Stimulated activated CD8-positive, alpha-beta memory T cell treated with anti-CD3 and anti-CD28 coated beads, Interleukin-2, amount 100 ng/mL, for 48 hours (primary cell): ENCODE data around the gene LEMD2.
A peak's percentile ranks its signal among the peaks of the same experiment; 100 is the strongest.
"Not testable (repeated sequence)": the region's sequence is repeated elsewhere in the genome, so short reads cannot be mapped to it uniquely, and the experiment has no call there.

Experiments
- DNase-seq, 2 donors: peaks; one replicate each; pipeline ENCODE4 v3.0.0-alpha.2; 2020; ENCODE audit warnings: low read depth in 2 of 2

The LEMD2 gene

DNA sequence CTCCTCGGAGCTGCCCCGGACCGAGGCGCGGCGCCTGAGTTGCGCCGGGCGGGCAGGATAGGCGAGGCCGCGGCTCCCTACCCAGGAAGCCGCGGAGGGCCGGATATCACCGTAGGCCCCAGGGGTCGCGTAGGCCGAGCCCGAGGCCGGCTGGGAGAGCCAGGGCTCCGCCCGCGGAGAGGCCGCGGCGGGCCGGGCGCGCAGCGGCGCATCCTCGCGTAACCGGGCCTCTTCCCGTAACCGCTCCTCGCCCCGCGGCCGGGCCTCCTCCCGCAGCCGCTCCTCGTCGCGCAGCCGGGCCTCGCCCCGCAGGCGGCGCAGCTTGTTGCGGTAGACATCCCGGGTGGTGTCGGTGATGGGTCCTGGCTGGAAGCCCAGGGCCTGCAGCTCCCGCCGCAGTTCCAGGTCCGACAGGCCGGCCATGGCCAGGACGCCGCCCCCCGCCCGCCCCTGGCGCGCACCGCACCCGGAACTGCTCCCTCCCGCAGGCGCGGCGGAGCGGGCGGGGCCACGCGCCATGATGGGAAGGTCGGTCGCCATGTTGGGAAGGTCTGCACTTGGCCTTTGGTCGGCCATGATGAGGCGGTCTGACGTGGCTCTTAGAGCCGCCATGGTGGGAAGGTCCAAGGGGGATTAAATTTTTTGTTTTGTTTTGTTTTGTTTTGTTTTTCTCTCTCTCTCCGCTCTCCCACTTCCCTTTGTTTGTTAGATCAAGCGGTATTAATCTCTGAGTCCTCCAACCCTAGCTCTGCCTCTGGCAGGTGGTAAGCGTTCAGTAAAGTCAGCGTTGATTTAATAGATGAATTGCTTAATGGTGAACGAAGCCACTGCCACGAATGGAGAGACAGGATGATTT is at the start of gene LEMD2:
LEMD2 (minus strand) TSS at position 437 of the 856 bp plus-strand sequence; CDS start at position 423, 14 bp downstream.
- DNase-seq: peak; percentile 84 to 93

DNA sequence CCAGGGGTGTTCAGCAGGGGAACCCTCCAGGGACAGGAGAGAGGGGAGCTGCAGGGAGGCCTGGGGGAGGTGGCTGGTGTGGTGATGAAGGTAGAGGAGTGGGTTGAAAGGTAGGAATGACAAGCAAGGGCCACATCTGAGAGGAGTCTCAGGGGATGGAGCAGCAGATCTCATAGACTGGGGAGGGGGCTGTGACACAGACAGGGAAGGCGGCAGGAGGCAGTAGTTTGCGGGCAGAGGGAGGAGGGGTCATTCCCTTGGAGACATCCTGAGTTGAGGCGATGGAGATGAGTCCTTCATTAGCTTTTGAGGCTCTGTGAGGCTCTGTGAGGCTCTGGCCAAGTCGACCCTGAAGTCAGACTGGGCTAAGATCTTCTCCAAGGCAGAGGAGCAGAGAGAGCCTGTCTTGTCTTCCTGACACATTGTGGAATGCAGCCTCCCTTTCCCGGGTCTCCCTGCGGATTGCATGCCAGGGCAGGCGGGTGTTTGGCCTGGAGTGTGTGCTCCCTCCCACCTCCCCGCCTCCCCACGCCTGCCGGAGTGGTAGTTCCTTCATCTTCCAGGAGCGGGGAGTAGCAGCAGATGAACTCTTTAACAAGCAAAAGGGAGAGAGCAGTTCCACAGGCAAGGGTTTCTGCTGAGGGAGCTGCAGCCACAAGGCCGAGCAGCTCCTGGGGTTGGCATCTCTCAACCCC is 49.2 kb upstream of the LEMD2 start:
- no peak for DNase-seq

DNA sequence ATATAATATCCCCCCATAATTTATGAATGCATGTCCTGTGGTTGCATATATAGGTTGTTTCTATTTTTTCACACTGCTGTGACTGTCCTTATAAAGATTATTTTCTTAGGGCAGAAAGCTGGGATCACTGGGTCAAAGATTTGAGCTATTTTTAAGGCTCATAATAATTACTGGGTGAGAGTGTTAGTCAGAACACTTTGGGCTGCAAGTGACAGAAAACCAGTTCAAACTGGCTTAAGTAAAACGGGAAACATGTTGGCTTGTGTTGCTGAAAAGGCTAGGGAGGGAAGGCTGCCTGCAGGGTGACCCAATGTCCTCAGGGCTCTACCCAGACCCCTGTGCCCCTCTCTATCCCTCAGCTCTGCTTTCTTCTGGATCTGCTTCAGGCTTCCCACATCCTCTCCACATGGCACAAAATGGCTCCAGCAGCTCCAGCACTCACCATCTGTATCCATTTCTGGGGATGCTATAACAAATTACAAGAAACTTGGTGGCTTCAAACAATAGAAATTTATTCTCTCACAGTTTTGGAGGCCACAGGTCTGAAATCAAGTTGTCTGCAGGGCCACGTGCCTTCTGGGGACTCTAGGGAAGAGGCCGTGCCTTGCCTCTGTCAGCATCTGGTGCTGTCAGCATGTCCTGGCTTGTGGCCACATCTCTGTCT is 48.0 kb upstream of the LEMD2 start:
- no peak for DNase-seq

DNA sequence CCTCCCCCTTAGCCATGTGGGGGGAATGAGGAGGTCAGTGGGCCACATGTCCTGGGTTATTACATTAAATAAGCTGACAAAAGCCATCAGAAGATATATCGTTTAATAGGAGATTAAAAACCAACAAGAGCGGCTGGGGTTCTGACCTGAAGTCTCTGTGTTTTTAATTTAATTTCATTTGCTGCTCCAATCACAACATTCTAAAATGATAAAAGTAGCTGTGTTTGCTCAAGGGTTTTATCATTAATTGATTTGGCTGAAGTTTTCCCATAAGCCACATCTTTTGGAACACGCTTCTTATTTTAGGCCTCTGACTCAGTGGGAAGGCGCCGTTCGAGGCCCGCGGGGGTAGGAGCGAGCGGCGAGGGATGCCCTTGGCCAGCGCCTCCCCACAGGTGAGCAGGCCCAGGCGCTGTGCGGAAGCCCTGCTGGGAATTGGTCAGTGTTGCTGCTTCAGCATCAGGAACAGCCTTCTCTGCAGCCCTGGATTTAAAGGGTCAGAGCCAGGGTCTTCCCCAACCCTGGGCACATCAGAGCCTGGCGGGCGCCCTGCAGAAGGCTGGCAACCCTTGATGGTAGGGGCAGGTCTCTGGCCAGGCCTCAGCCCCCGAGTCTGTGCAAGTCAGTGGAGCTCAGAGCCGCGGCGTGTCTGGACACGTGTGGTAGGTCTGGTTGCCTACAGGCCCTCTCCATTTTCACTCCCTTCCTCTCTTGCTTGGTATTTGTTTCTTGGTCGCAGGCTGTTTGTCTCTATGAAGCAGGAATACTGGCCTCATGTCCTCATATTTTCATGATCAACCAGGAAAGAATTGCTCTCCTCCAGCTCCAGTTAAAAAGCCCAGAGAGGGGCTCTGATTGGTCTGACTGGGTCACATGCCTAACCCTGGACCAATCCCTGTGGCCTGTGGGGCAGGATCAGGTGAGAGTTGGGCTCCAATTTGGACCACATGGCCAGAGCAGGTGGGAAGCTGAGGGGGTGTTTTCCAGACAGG is 45.8 kb upstream of the LEMD2 start:
- no peak for DNase-seq

DNA sequence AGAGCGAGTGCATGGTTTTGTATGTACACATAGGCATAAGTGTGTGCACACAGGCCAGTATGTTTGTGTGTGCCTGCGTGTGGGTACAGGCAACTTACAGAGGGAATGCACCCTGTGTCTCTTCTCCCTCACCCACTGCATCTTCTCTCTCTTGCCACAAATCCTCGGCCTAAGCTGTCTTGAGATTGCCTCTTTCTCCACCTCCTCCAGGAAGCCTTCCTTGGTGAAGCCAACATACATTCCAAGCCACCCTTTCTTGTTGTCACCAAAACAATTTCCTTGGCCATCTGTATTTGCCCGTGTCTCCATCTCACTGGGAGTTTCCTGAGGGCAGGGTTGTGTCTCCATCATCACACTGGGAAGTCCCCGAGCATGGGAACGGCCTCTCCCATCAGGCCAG is 44.7 kb upstream of the LEMD2 start:
- DNase-seq: no peak

DNA sequence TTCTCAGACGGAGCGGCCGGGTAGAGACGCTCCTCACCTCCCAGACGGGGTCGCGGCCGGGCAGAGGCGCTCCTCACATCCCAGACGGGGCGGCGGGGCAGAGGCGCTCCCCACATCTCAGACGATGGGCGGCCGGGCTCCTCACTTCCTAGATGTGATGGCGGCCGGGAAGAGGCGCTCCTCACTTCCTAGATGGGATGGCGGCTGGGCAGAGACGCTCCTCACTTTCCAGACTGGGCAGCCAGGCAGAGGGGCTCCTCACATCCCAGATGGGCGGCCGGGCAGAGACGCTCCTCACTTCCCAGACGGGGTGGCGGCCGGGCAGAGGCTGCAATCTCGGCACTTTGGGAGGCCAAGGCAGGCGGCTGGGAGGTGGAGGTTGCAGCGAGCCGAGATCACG is 43.9 kb upstream of the LEMD2 start:
- not testable (repeated sequence) for DNase-seq

DNA sequence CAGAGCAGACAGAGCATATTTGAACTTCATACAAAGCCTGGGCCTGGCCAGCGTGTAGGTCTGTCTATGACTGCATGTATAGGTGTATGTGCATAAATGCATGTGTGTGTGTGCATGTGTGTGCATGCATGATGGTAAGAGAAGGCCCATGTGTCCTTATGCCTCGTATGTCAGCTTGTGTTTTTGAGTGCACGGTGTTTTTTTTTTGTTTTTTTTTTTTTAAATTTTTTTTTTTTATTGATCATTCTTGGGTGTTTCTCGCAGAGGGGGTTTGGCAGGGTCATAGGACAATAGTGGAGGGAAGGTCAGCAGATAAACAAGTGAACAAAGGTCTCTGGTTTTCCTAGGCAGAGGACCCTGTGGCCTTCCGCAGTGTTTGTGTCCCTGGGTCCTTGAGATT is 42.8 kb upstream of the LEMD2 start:
- DNase-seq: not testable (repeated sequence)

DNA sequence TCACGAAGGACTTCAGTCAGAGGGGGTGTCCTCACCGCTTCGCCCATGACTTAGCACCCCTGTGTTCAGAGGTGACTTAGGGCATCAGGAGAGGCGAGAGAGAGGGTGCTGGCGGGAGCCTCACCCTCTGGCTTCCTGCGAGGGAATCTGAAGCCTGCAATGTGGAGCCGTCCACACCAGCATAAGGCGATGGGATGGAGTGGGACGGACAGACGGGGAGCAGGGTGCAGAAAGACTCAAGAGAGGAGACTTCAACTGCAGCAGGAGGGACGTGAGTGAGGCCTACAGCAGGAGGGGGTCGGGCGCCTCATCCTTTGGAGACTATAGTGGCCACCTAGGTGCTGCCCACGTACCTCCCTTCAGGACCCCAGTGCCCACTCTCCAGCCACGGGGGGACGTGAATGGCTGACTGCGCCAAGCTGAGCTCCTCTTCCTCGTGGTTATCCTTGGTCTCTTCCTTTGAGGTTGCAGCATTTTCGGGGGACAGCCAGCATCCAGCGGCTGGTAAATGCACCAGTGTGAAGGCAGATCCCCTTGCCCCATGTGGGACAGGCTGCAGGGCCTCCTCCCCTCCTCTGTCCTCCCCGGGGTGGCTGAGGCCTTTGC is 41.8 kb upstream of the LEMD2 start:
- no peak for DNase-seq

DNA sequence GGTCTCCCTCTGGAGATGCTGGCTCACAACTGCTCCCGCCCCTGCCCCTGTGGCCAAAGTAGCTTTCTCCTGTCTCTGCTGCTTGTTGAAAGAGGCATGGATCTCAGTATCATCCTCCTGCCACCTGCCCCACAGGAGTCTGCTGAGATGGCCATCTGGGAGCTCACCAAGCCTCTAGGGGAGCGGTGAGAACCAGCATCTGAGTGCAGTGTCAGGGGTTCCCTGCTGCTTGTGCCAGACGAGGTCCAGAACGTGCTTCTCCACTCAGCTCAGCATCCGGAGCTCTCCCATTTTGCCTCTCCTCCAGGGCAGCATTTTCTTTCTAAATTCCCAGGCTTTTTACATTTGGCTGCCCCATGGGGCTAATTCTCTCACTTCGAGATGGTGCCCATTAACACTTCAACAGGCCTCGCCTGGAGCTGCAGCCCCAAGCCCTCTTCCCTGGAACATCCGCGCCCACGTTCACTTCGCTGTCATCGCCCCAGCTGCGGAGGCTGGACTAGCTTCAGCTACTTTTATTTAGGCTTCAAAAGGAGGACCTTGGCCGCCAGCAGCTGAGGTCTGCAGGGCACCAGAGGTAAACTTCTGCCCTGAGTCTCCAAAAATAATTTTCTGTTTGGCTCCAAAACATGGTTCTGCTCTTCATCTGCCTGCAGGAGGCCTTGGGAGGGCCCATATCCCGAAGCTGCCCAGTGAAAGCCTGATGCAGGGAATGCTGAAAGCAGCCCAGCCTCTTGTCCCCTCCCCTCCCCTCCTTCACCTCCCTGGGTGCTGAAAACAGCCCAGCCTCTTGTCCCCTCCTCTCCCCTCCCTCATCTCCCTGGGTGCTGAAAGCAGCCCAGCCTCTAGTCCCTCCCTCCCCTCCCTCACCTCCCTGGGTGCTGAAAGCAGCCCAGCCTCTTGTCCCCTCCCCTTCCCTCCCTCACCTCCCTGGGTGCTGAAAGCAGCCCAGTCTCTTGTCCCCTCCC is 40.1 kb upstream of the LEMD2 start:
- DNase-seq: no peak

DNA sequence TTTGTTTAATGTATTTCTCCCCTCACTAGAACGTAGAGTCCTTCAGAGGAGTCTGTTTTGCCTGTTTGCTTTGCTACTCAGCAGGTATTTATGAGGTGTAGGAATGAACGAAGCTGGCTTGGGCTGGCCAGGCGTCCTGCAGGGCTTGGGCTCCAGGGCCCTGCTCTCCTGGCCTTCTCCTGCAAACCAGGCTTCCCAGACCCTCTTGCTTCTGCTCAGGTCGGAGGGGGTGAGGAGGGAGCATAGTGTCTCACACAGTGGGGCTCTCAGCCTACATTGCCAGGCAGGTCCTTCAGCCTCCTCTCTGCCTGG is 39.5 kb upstream of the LEMD2 start:
- DNase-seq: no peak

DNA sequence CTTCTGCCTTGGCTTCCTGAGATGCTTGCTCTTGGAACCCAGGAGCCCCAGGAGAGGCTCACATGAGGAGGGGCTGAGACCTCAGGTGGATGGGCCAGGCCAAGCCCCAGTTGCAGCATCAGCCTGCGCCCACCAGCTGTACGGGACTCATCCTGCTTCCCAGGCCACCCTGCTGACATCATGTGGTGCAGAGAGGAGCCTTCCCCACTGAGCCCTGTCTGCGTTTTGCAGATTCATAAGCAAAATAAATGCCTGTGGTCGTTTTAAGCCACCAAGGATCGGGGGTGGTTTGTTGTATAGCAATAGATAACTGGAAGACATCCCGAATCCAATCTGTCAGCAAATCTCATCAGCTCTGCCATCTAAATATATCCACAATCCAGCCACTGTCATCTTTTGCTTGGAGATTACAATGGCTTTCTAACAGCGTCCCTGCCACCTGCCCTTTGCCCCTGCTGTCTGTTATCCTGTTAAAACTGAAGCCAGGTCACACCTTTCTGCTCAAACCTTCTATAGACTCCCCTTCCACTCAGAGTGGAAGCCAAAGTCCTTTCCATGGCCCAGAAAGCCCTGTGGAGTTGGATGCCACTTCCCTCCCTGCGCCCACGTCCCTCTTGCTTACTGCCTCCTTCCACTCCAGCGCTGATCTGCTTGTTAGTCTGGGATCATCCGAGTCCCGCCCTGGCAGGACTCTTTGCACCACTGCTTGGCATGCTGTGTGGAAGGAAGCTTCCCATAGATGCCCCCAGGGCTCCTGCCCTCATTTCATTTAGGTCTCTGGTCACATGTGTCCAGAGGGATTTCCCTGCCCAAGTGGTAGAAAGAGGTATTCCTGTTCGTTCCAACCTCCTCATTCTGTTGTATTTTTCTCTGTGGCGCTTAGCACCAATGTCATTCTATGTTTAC is 38.9 kb upstream of the LEMD2 start:
- no peak for DNase-seq

DNA sequence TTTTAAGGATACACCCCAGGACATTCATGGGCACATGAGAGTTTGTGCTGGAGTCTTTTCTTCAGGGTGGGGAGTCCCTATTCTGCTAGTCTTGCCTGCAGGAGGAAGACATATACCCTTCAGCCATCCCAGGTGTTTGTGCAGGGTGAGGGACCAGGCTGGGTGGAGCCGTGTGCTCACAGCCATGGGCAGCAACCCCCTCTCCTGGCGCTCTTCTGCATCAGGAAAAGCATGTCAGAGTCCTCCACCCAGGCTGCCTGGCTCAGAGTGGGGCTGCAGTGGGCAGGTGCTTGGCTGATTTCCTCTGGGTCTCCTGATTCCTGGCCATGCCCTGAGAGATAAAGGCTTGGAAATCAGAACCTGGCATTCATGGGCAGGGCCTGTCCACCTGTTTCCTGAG is 37.6 kb upstream of the LEMD2 start:
- DNase-seq: no peak

DNA sequence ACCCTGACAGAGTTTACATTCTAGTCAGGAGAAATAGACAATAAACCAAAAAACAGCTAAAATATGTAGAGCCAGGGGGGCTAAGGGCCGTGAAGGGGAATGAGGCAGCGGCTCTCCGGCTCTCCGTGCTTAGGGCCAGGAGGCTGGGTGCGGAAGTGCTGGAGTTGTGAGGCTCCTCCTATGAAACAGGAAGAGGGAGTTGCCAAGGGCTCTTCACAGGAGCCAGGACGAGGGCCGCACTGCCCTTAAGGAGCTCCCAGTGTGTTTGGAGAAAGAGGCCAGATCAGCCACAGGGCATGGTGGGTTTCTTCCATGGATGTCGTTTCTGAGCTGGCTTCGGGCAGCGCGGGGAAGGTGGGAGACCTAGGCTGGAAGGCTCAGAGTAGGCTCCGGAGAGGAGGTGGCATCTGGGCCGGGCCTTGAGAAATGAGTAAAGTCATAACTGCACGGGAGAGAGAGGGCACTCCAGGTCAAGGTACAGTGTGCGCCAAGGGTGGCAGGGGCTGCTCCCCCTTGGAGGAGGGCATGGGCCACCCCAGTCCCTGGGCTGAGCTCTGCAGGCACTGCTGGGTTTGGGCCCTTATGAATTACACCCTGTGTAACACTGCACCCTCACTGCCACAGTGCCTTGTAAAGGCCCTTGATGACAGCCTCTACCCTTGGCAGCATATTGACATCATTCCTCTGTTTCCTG is 35.7 kb upstream of the LEMD2 start:
- no peak for DNase-seq

DNA sequence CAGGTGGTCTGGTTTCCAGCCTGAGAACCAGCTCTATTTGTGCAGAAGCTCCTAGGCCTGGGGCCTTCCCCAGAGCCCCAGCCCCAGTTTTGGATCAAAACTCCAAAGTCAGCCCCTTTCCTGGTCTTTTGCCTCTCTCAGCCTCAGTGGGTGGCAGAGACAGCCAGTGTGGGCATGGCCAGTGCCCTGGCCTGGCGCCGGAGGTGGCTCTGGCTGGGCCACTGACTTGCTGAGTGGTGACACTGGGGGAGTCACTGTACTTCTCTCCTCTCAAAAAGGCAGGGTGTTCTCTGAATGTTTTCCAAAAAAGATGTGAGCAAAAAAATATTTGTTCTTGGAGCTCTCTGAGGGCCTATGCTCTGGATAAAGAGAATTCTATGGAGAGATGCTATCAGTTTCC is 34.9 kb upstream of the LEMD2 start:
- DNase-seq: no peak

DNA sequence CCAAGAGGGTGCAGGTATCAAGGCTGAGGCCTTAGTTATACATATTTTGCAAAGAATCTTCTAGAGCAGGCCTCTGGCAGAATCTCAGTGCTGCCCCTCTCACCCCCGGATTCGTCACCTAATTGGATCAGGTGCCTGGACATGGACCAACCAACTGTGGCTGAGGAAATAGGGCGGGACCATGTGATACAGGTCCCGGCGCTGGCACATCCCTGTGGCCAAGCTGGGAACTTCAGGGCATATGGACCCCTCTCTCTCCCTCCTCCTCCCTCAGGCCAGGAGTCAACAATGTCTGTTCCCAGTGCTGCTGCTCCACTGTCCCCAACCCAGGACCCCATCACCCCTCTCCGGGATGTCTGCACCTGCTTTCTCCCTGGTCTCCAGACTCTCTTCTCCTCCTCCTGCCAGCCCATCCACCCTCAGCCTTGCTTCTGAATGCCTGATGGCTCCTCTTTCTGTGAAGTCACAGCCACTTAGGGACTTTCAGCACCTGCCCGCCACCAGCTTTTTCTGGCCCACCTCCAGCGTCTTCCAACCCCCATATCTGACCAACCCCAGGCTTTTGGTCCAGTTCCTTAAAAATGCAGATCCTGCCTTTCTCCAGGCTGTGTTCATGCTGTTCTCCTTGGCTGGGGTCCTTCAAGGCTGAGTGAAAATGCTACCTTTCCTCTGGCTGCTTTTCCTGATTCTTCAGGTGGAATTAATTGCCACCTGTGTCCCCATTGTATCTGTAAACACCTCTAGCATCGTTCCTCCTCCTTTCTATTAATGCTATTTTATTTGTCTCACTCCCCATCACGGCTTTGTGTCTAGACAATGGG is 33.9 kb upstream of the LEMD2 start:
- no peak for DNase-seq

DNA sequence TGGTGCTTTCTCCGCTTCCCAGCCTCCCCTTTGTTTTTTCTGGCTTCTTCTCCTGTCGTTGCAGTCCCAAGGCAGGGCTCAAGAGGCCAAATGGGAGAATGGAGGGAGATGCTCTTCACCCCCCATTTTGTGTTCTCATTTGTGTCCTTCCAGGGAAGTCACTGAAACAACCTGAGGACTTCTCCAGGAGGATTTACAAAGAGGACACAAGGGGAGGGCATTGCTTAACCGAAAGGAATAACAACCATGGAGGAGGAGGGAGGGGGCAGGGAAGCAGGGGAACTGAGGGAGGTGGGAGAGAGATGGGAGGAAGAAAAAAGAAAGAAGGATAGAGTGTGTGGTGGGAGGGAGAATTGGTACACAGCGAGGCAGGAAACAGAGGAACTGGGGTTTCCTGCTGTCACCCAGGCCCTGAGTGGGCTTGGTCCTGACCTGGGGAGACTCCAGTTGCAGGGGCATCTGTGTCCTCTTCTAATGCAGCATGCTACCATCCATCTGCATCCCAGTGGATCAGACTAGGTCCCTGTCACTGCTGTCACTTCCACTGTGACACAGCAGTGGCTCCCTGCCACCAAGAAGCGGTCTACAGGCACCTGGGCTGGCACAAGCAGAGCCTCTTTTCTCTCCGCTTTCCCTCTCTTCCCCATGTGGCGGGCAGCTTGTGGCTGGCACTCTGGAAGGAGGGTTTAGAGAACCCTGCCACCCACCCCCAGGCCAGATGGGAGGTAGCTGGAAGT is 32.0 kb upstream of the LEMD2 start:
- DNase-seq: no peak

DNA sequence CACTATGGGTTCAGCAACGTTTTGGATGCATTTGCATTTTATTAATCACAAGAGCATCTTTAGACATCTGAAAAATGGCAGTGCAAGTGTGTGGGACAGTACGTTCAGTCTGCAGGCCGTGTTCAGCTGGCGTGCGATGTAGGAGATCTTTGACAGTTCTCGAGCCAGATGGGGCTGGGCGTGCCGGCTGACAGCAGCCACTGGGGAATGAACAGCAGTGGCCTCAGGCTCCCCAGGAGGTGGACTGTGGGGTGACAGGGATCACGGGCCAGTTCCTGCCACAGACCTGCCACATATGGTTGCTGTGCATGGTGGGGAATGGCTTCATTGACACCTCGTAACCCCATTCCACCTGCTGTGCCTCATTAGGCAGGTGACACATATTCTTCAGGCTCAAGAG is 31.3 kb upstream of the LEMD2 start:
- DNase-seq: no peak
